ENCODE measurements around the gene MAPK12. TPM values are rescaled to one million over a fixed set of nuclear protein-coding genes. Genes with fewer than 3 reads are reported as not detected.

The MAPK12 gene
- total RNA-seq, 2 donors from 2014 or later = 5.0 to 13.0 TPM

DNA sequence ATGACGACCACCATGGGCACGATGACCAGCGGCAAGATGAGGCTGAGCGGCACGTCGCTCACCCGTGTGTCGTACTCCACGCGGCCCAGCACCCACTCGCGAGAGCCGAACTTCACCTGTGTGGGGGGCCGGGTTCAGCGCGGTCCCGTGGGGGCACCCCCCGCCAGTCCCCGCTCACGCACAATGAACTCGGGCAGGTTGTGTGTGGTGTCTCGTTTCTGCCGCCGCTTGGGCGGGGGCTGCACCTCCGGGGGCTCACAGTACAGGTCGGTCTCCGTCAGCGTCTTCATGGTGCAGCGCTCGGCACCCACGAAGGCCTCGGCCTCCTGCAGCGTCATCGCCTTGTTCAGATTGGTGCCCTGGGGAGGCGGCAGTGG is 19.9 kb upstream of the MAPK12 start:
- H3K9me3 ChIP-seq = no peaks in the 10 kb centered on the region
- no peak for DNase-seq (ENCODE audit: low spot score)
- no peak overlapping the region for H3K4me3 ChIP-seq
- H3K36me3 ChIP-seq = peaks cover 91% of the 10 kb centered on the region
- H3K27ac ChIP-seq = peak overlapping the region; percentile 59 to 62
- TF ChIP-seq, protein P1, sequence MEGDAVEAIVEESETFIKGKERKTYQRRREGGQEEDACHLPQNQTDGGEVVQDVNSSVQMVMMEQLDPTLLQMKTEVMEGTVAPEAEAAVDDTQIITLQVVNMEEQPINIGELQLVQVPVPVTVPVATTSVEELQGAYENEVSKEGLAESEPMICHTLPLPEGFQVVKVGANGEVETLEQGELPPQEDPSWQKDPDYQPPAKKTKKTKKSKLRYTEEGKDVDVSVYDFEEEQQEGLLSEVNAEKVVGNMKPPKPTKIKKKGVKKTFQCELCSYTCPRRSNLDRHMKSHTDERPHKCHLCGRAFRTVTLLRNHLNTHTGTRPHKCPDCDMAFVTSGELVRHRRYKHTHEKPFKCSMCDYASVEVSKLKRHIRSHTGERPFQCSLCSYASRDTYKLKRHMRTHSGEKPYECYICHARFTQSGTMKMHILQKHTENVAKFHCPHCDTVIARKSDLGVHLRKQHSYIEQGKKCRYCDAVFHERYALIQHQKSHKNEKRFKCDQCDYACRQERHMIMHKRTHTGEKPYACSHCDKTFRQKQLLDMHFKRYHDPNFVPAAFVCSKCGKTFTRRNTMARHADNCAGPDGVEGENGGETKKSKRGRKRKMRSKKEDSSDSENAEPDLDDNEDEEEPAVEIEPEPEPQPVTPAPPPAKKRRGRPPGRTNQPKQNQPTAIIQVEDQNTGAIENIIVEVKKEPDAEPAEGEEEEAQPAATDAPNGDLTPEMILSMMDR (IDR thresholded peaks at IDR 0.05) = no peak
- no peaks in the 10 kb centered on the region for H3K27me3 ChIP-seq
- H3K4me1 ChIP-seq = peaks cover 0 to 18% of the 10 kb centered on the region in 2 donors

DNA sequence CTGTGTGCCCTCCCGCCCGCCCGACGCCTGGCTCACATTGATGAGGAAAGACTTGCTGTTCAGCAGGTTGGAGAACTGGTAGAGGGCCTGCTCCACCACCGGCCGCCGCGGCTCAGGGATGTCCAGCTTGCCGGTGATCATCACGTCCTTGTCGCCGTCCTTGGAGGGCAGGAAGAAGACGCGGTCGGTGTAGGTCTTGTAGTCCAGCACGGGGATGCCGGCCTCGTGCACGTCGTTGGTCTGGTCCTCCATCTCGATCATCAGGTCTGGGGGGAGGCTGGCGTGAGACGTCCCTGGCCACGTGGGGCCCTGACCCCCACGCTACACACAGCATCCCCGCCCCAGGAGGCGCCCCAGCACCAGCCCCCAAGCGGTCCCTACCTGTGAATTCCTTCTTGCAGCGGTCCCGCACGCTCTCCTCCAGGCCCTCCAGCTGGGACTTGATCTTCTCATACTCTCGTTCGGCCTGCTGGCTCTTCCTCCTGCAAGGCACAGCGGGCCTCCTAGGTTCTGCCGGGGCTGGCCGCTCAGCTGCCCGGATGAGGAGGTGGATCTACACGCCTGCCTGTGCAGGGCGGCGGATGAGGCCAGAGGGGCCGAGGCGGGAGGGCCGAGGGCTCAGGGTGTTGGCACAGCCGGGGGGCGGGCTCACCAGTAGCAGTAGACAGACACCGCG is 19.4 kb upstream of the MAPK12 start:
- Histone ChIP-seq H3K4me3 (no peak overlapping the region), H3K27ac (peak overlapping the region in 1 of 2 donors; percentile 59)

DNA sequence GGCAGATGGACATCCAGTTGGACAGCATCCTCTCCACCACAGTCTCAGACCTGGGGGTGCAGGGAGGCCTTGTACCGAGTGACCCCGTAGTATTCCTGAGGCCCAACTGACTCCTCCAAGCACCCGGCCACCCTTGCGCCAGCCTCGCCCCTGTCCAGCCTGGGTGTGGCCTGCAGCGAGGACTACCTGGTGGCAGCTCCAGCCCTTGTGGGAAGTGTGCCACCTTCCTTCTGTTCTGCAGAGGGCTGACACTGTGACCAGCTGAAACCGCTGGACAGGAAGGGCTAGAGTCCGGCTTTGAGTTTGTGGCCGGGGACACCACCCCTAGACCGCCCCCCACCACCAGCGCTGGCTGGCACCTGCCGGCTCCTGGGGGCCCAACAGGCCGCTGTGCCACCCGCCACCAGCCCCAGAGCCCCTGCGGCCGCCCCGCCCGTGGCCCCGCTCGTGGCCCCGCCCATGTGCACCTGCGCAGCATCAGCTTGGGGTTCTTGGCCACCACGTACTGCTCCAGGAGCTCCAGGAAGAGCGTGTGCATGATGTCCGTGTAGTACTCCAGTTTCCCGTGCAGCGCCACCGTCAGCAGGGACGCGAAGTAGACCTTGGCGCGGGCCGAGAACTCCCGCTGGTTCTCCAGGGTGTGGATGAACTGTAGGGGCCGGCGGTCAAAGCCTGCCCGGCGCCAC is 18.7 kb upstream of the MAPK12 start:
- TF ChIP-seq, protein P1 (IDR thresholded peaks at IDR 0.05) = no peak
- H3K9me3 ChIP-seq = no peaks in the 10 kb centered on the region
- peaks cover 0 to 18% of the 10 kb centered on the region in 2 donors for H3K4me1 ChIP-seq
- no peak for DNase-seq (ENCODE audit: low spot score)
- no peak overlapping the region for H3K4me3 ChIP-seq
- no peak overlapping the region for H3K27ac ChIP-seq
- H3K27me3 ChIP-seq = no peaks in the 10 kb centered on the region
- peaks cover 92% of the 10 kb centered on the region for H3K36me3 ChIP-seq

More for the DNA sequence above, 19.4 kb upstream of the MAPK12 start:
- Histone ChIP-seq H3K27me3 (no peaks in the 10 kb centered on the region), H3K4me1 (peaks cover 0 to 18% of the 10 kb centered on the region in 2 donors), H3K36me3 (peaks cover 88% of the 10 kb centered on the region), H3K9me3 (no peaks in the 10 kb centered on the region)
- DNase-seq (ENCODE audit: low spot score) = no peak
- TF ChIP-seq, protein P1 (IDR thresholded peaks at IDR 0.05) = no peak

DNA sequence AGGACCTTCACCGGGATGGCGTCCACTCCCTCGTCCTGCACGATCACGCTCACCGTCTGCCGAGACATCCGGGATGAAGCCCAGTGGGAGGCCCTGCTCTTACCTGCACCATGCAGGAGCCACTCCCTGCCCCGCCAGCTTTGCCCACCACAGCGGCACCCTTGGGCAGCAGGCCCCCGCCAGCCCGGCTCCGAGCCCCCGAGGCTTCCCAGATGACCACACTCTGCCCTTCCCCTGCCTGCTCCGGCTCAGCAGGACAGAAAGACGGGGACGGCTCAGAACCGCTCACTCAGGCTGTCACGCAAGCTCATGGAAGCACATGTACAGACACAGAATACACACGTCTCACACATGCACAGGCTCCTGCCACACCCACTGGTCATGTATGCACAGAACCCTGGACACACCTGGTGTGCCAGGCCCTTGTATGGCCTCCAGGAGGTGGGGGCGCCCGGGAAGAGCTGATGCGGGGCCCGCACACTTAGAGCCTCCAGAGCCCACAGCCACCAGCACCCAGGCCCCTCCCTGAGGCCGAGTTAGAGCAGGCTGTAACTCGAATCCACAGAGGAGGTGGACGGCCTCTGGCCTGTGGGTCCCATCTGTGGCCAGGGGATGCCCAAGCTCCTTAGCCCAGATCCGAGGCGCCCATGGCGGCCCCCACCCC is 17.6 kb upstream of the MAPK12 start:
- peaks cover 88% of the 10 kb centered on the region for H3K36me3 ChIP-seq
- DNase-seq (ENCODE audit: low spot score) = no peak

DNA sequence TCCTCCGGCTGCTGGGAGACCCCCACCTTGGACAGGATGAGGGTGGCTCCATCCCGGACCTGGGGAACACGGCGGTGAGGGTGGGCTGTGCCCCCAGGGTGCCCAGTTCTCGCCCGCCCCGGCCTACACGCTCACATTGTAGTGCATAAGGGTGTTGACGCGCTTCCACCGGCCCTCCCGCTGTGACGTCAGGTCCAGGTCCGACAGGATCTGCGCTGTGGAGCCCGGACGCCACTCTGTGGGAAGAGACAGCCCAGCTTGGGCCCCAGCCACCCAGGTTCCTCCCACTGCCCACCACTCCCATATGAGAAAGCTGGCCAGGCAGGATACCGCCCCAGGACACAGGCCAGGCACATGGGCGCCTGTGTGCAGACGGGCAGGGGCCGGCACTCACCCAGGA is 17.0 kb upstream of the MAPK12 start:
- Histone ChIP-seq H3K4me1 (peaks cover 0 to 24% of the 10 kb centered on the region in 2 donors), H3K36me3 (peaks cover 84% of the 10 kb centered on the region), H3K4me3 (no peak overlapping the region), H3K9me3 (no peaks in the 10 kb centered on the region), H3K27me3 (no peaks in the 10 kb centered on the region), H3K27ac (no peak overlapping the region)
- no peak for DNase-seq (ENCODE audit: low spot score)
- TF ChIP-seq, protein P1 (IDR thresholded peaks at IDR 0.05) = no peak

More for the DNA sequence above, 17.6 kb upstream of the MAPK12 start:
- H3K9me3 ChIP-seq = no peaks in the 10 kb centered on the region
- no peak overlapping the region for H3K27ac ChIP-seq
- no peaks in the 10 kb centered on the region for H3K27me3 ChIP-seq
- H3K4me1 ChIP-seq = peaks cover 0 to 21% of the 10 kb centered on the region in 2 donors
- H3K4me3 ChIP-seq = no peak overlapping the region
- TF ChIP-seq, protein P1 (IDR thresholded peaks at IDR 0.05) = no peak
